Ascending aorta (tissue), 2 donors: ENCODE measurements around the gene EXOC3L1. TPM values are rescaled to one million over a fixed set of nuclear protein-coding genes. Genes with fewer than 3 reads are reported as not detected.

Experiments used
- DNase-seq, 2 donors: peaks; one replicate each; pipeline ENCODE4 v3.0.0-alpha.2; 2019; ENCODE audit warnings: low spot score in 2 of 2
- H3K27ac ChIP-seq, 2 donors: fragments of 200-600 bp; sonication (generic); one replicate each; pipeline ENCODE4 v1.5.1; 2016 to 2017; ENCODE audit warnings: mild to moderate bottlenecking in 1 of 2
- H3K27me3 ChIP-seq: fragments of 200-600 bp; sonication (generic); one replicate; pipeline ENCODE4 v1.5.1; 2017
- H3K36me3 ChIP-seq, 2 donors: fragments of 200-600 bp; sonication (generic); one replicate each; pipeline ENCODE4 v1.5.1; 2016
- H3K4me1 ChIP-seq, 2 donors: fragments of 200-600 bp; sonication (generic); one replicate each; pipeline ENCODE4 v1.5.1; 2016 to 2017; ENCODE audit warnings: mild to moderate bottlenecking in 1 of 2
- H3K4me3 ChIP-seq, 2 donors: fragments of 200-600 bp; sonication (generic); one replicate each; pipeline ENCODE4 v1.5.1; 2016 to 2017; ENCODE audit warnings: mild to moderate bottlenecking in 1 of 2
- H3K9me3 ChIP-seq, 2 donors: fragments of 200-600 bp; sonication (generic); one replicate each; pipeline ENCODE4 v1.5.1; 2016
- CTCF ChIP-seq, 3 experiments: fragments of 200-600 bp in 2 of 3; fragments of 450-650 bp in 1 of 3; sonication (generic) in 2 of 3; IDR thresholded peaks; one replicate each; pipeline ENCODE4 v1.5.1; 2016 to 2019; ENCODE audit warnings: antibody characterized with exemption in 3 of 3, mild to moderate bottlenecking in 1 of 3, moderate library complexity in 1 of 3
- intact Hi-C: fragments of 100-400 bp; cut with DNase I; formaldehyde crosslinking; loops from one replicate; pipeline ENCODE4 v1.15.1; 2023
- total RNA-seq: library from RNA; depleted of rRNA; stranded (reverse); fragments of >200 nt; gene quantifications from one replicate; pipeline ENCODE4 v1.1.0, GENCODE V29; 2016

EXOC3L1 gene
- total RNA-seq, 1 donor from 2014 or later, result 11.2 TPM

GRCh38 chr16:67173808-67174705 lies 15.9 kb downstream of the EXOC3L1 start:
- intact Hi-C loops, result loop anchor here (1.0 kb wide), 2 partner anchors 9 to 15 kb away; partner anchors contain the start of genes FBXL8, MATCAP1 and TRADD
- peak; percentile 84 to 96 for DNase-seq
- H3K27me3 ChIP-seq, result no peaks in the 10 kb centered on the region
- peak overlapping the region; percentile 49 to 67 for H3K4me3 ChIP-seq
- H3K27ac ChIP-seq, result peak overlapping the region; percentile 93 to 95
- H3K9me3 ChIP-seq, result no peaks in the 10 kb centered on the region
- peaks cover 24 to 41% of the 10 kb centered on the region in 2 donors for H3K4me1 ChIP-seq
- TF ChIP-seq CTCF (IDR thresholded peaks at IDR 0.05), result peak; percentile 19 to 48 (median 34)
- H3K36me3 ChIP-seq, result no peaks in the 10 kb centered on the region

DNA sequence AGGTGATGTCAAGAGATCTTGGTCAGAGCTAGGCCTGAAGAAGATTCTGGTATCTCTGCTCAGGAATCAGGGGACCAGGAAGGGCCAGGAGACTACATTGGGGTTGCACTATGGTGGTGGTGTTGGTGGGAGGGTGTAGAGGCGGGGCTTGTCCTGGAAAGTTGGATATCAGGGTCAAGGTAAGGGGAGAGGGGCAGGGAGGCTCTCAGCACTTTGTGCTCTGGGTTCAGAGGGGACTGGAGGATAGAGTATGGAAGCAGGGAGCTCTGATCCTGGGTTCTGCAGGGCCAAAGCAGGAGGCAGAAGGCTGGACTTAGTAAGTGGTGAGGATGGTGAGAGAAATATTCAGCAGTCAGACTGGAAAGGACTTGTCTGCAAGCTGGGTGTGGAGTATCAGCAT lies 16.6 kb downstream of the EXOC3L1 start:
- intact Hi-C loops, result no loop called here
- Histone ChIP-seq H3K9me3 (no peaks in the 10 kb centered on the region), H3K27ac (peak overlapping the region; percentile 93 to 95), H3K27me3 (no peaks in the 10 kb centered on the region), H3K4me1 (peaks cover 25 to 36% of the 10 kb centered on the region in 2 donors), H3K36me3 (no peaks in the 10 kb centered on the region), H3K4me3 (peak overlapping the region; percentile 49 to 67)
- no peak for DNase-seq
- TF ChIP-seq CTCF (IDR thresholded peaks at IDR 0.05), result no peak

GRCh38 chr16:67170949-67171649 lies 18.8 kb downstream of the EXOC3L1 start:
- Histone ChIP-seq H3K36me3 (no peaks in the 10 kb centered on the region), H3K9me3 (no peaks in the 10 kb centered on the region), H3K4me1 (peaks cover 19 to 29% of the 10 kb centered on the region in 2 donors), H3K4me3 (peak overlapping the region; percentile 57 to 64), H3K27ac (peak overlapping the region; percentile 91 to 93), H3K27me3 (no peaks in the 10 kb centered on the region)
- DNase-seq, result no peak
- intact Hi-C loops, result no loop called here
- no peak for TF ChIP-seq CTCF (IDR thresholded peaks at IDR 0.05)

- peak within 1 kb of the TSS; percentile 57 to 64 for H3K4me3 ChIP-seq
- no peaks in the 10 kb centered on the region for H3K9me3 ChIP-seq
- intact Hi-C loops, result no loop called here
- H3K36me3 ChIP-seq, result no peaks in the 10 kb centered on the region
- peaks cover 20 to 34% of the 10 kb centered on the region in 2 donors for H3K4me1 ChIP-seq
- DNase-seq, result peak; percentile 67 to 93
- no peaks in the 10 kb centered on the region for H3K27me3 ChIP-seq
- peak within 1 kb of the TSS; percentile 91 to 93 for H3K27ac ChIP-seq
- TF ChIP-seq CTCF (IDR thresholded peaks at IDR 0.05), result no peak
Measured at GRCh38 chr16:67170168-67170948, 19.6 kb downstream of the EXOC3L1 start, which contains the start of gene NOL3. NOL3 (plus strand) TSS chr16:67170538.

DNA sequence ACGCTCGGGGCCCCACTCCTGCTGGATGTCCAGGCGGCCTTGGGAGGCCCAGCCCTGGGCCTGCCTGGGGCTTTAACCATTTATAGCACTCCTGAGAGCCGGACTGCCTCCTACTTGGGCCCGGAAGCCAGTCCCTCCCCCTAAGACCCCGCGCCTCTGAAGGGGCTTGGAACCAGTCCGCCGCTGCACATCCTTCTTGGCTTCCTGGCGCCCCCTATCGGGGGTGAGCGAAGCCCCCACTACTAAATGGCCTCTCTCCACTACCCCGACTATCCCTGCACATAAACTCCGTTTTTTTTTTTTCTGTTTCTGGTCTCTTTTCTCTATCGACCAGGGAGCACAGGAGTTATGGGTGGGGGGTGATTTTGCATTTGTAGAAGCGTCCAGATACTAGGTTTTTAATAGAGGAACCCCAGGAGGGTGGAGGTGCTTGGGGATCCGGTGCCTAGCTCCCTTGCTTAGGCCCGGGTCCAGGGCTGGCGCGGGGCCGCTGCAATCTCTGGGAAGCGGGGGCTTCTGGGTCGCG lies 20.2 kb downstream of the EXOC3L1 start:
- H3K4me1 ChIP-seq, result peaks cover 25 to 34% of the 10 kb centered on the region in 2 donors
- H3K36me3 ChIP-seq, result no peaks in the 10 kb centered on the region
- TF ChIP-seq CTCF (IDR thresholded peaks at IDR 0.05), result peak; percentile 18 to 51 (median 18)
- DNase-seq, result no peak
- intact Hi-C loops, result no loop called here
- H3K9me3 ChIP-seq, result no peaks in the 10 kb centered on the region
- peak overlapping the region; percentile 57 to 64 for H3K4me3 ChIP-seq
- peak overlapping the region; percentile 91 to 93 for H3K27ac ChIP-seq
- no peaks in the 10 kb centered on the region for H3K27me3 ChIP-seq
